Activated naive CD8-positive, alpha-beta T cell treated with anti-CD3 and anti-CD28 coated beads, Interleukin-2, amount 50 U/mL, for 24 hours (primary cell): Measurements from ENCODE around the gene MAST2.

Source experiments
- ATAC-seq: fragments of 150-1000 bp; cut with Tn5 transposase; one replicate; pipeline ENCODE4 v1.10.0; 2021
- DNase-seq: peaks from one replicate; pipeline ENCODE4 v3.0.0; 2021
- H3K27ac Mint-ChIP-seq: one replicate; pipeline ENCODE4 v1.8.0; 2021; ENCODE audit warnings: mild to moderate bottlenecking, mixed read lengths
- H3K27me3 Mint-ChIP-seq: one replicate; pipeline ENCODE4 v1.8.0; 2021; ENCODE audit warnings: mixed read lengths
- H3K36me3 Mint-ChIP-seq: one replicate; pipeline ENCODE4 v1.8.0; 2021; ENCODE audit warnings: low read depth, mixed read lengths
- H3K4me1 Mint-ChIP-seq: one replicate; pipeline ENCODE4 v1.8.0; 2021; ENCODE audit warnings: mixed read lengths
- H3K4me3 Mint-ChIP-seq: one replicate; pipeline ENCODE4 v1.8.0; 2021; ENCODE audit warnings: mild to moderate bottlenecking, moderate library complexity, mixed read lengths
- H3K9me3 Mint-ChIP-seq: one replicate; pipeline ENCODE4 v1.8.0; 2021; ENCODE audit warnings: mixed read lengths

The MAST2 gene

DNA sequence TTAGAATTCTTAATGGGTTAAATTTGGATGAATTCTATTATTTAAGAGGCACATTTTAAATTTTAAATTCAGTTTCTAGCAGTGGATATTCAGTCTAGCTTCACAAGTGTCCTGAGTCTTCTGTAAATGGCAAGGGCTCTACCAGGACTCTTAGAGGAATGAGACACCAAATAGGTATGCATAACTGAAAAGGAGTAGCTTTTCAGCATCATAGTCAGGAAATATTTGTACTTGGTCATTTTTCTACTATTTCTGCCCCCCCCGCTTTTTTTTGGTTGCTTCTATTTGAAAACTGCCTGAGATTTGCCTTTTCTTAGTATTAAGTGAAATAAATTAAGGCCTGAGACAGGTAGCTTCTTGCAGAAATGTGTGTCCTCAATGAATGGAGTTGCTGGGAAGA lies 80.2 kb downstream of the MAST2 start:
- no peak overlapping the region for H3K4me3 Mint-ChIP-seq
- no peak for ATAC-seq

DNA sequence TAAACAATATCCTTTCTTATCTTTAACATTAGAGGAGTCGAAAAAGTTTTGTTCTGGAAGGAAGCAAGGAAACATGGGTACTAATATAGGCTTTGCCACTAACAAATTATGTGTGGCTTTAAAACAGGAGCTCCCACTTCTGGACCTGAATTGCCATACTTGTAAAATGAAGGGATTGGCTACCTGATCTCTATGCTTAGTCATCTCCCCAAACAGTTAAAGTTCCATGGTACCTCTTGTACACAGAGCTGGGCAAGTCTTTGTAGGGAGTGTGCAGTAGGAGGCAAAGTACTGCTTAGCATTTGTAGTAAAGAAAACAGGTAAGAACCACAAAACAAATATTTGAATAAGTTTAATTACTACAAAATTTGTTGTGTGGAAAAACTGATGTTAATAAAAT lies 81.3 kb downstream of the MAST2 start:
- H3K9me3 Mint-ChIP-seq = no peaks in the 10 kb centered on the region
- H3K4me3 Mint-ChIP-seq = no peak overlapping the region
- peaks cover 2% of the 10 kb centered on the region for H3K36me3 Mint-ChIP-seq
- H3K27me3 Mint-ChIP-seq = no peaks in the 10 kb centered on the region
- ATAC-seq (no peak), DNase-seq (no peak)
- H3K4me1 Mint-ChIP-seq = peaks cover 20% of the 10 kb centered on the region
- no peak overlapping the region for H3K27ac Mint-ChIP-seq

More for the DNA sequence above, 80.2 kb downstream of the MAST2 start:
- Mint-ChIP-seq H3K27me3 (no peaks in the 10 kb centered on the region), H3K4me1 (peaks cover 20% of the 10 kb centered on the region), H3K27ac (no peak overlapping the region), H3K36me3 (peaks cover 2% of the 10 kb centered on the region), H3K9me3 (no peaks in the 10 kb centered on the region)
- no peak for DNase-seq

DNA sequence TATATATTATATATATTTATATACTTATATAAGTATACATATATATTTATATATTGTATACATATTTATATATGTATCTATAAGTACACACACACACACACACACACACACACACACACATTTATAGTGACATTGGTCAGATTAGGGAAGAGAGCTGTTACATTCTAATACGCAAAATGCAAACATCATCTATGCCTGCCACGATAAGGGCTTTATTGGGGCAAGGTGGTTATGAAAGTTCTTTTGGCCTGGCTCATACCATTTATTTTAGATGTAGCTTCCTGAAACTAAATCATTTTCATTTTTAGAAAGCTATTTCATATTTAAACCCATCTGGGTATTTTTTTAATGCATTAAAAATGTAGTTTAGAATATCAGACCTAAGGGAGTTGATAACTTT lies 82.8 kb downstream of the MAST2 start:
- H3K4me1 Mint-ChIP-seq = peaks cover 17% of the 10 kb centered on the region
- DNase-seq (no peak), ATAC-seq (no peak)
- H3K36me3 Mint-ChIP-seq = peaks cover 2% of the 10 kb centered on the region
- H3K27me3 Mint-ChIP-seq = no peaks in the 10 kb centered on the region
- no peak overlapping the region for H3K4me3 Mint-ChIP-seq
- no peak overlapping the region for H3K27ac Mint-ChIP-seq
- no peaks in the 10 kb centered on the region for H3K9me3 Mint-ChIP-seq

DNA sequence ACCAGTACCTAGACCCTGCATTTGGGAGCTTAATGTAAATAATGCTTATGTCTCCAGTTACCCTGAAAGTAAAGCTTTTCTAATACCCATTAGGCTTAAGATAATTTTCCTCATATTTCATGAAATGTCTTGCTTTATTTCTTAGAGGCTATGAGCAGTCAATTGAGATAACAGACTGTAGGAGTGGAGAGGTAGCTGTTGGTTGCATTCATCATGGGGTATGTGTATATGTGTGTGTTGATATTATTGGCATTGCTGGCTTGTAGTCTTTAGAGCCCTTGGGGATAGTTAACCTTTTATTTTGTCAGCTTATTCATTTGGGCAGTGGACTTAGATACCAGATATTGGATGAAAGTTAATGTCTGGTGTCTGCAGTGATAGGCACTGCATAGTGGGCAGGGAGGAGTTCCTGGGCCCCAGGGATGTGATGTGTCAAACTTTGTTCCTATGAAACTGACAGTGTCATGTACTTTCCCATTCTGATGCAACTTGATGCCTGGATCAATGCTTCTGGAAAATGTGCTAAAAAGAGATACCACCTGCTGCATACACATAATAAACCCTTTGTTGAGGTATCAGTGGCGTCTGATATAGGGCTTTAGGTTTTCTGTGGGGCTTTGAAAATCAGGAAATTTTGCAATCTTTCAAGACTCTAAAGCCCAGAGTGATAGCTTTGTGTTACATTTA lies 83.9 kb downstream of the MAST2 start:
- H3K9me3 Mint-ChIP-seq = no peaks in the 10 kb centered on the region
- peak overlapping the region; percentile 82 for H3K27ac Mint-ChIP-seq

DNA sequence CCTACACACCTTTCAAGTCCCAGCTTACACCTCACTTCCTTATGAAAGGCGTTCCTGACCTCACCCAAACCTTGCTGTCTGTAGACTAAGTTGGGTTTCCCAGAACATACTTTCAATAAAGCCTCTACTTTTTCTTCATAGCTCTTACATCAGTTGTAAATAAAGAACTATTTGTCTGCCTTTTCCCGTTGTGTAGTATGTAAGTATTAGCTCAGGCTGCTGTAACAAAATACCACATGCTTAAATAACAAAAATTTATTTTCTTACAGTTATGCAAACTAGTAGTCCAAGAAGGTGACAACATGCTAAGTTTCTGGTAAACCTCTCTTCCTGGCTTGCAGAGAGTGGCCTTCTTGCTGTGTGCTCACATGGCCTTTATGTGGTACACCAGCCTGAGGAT lies 86.7 kb downstream of the MAST2 start:
- no peaks in the 10 kb centered on the region for H3K27me3 Mint-ChIP-seq
- no peak overlapping the region for H3K27ac Mint-ChIP-seq
- DNase-seq (no peak), ATAC-seq (no peak)
- no peak overlapping the region for H3K4me3 Mint-ChIP-seq
- no peaks in the 10 kb centered on the region for H3K36me3 Mint-ChIP-seq
- peaks cover 17% of the 10 kb centered on the region for H3K4me1 Mint-ChIP-seq
- H3K9me3 Mint-ChIP-seq = no peaks in the 10 kb centered on the region

More for the DNA sequence above, 83.9 kb downstream of the MAST2 start:
- H3K27me3 Mint-ChIP-seq = no peaks in the 10 kb centered on the region
- peaks cover 2% of the 10 kb centered on the region for H3K36me3 Mint-ChIP-seq
- no peak overlapping the region for H3K4me3 Mint-ChIP-seq
- H3K4me1 Mint-ChIP-seq = peaks cover 17% of the 10 kb centered on the region
- ATAC-seq (peak; percentile 90), DNase-seq (peak; percentile 9)

DNA sequence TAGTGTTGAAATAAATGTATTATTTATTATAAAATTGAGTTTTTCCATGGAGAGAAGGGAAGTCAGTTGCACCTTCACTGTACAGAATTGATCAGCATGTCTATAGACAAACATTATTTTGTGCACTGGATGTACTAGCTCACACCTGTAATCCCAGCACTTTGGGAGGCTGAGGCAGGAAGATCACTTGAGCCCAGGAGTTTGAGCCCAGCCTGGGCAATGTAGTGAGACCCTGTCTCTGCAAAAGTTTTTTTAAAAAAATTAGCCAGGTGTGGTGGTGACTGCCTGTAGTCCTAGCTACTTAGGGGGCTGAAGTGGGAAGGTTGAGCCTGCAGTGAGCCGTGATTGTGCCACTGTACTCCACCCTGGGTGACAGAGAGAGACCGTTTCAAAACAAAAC lies 87.7 kb downstream of the MAST2 start:
- Mint-ChIP-seq H3K9me3 (no peaks in the 10 kb centered on the region), H3K27ac (no peak overlapping the region), H3K27me3 (no peaks in the 10 kb centered on the region), H3K36me3 (no peaks in the 10 kb centered on the region), H3K4me3 (no peak overlapping the region), H3K4me1 (peaks cover 17% of the 10 kb centered on the region)
- DNase-seq = no peak
- no peak for ATAC-seq

DNA sequence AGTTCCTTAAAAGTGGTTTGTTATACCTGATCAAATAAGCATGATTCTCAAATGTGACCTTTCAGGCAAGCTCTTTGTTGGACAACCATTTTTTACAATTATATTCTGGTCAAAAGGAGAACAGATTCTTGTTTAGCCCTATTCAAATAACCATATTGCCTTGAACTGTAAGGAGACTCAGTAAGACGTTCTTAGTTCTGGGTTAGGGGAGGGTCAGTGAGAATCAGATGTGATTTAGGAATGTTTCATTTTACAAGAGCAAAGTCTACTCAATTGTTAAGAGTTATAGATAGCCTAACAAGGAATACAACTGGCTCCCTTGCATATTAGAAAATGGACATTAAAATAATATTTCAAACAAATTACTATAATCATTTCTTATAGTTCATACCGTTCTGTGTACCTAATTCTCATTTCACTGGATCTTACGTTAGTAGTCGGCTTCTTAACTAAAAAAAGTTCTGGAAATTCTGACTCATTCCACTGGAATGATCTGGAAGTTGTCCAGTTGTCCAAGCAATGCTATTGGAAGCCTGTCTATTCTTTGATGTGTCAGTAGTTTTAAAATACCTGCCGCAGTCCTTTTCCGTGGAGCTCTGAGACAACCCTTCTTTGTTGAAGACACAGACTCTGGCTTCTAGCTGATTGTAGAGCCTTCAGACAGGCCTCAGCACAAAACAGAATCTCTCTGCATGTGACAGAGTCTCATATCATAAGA lies 88.8 kb downstream of the MAST2 start:
- H3K4me1 Mint-ChIP-seq = peaks cover 9% of the 10 kb centered on the region
- H3K36me3 Mint-ChIP-seq = no peaks in the 10 kb centered on the region
- DNase-seq = no peak
- H3K9me3 Mint-ChIP-seq = no peaks in the 10 kb centered on the region
- no peak for ATAC-seq
- H3K27ac Mint-ChIP-seq = no peak overlapping the region
- no peak overlapping the region for H3K4me3 Mint-ChIP-seq
- H3K27me3 Mint-ChIP-seq = no peaks in the 10 kb centered on the region

DNA sequence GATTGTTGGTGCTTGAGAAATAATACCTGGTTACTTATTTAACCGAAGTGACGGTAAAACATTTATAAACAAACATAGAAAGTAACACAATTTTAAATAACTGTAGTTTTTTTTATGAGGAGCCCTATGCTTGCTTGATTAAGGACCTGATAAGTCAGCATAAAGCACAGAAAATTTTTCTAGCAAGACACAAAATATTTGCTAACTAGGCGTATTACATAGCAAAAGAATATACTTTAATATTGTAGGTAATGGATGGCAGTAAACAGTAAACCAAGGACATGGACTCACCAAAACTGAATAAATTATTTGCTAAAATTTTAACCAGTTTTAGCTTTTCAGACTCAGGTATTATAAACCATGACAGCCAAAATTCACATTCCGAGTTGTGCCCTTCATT lies 90.9 kb downstream of the MAST2 start:
- DNase-seq = no peak
- H3K27ac Mint-ChIP-seq = no peak overlapping the region

DNA sequence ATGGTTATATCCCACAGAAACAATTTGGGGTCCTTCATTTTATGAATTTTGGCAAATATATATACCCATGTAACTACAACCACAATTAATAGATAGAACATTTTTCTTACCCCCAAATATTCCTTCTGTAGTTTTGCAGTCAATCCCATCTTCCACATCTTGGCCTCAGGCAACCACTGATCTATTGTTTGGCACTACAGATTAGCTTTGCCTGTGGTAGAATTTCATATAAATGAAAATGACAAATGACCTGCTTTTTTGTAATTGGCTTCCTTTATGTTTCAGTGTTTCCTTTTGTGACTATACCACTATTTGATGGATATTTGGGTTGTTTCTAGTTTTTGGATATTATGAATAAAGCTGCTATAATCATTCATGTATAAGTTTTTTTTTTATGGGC lies 91.5 kb downstream of the MAST2 start:
- H3K27ac Mint-ChIP-seq = no peak overlapping the region
- no peaks in the 10 kb centered on the region for H3K36me3 Mint-ChIP-seq
- no peaks in the 10 kb centered on the region for H3K4me1 Mint-ChIP-seq

More for the DNA sequence above, 90.9 kb downstream of the MAST2 start:
- Mint-ChIP-seq H3K4me1 (no peaks in the 10 kb centered on the region), H3K36me3 (no peaks in the 10 kb centered on the region), H3K9me3 (no peaks in the 10 kb centered on the region), H3K27me3 (no peaks in the 10 kb centered on the region), H3K4me3 (no peak overlapping the region)
- no peak for ATAC-seq

DNA sequence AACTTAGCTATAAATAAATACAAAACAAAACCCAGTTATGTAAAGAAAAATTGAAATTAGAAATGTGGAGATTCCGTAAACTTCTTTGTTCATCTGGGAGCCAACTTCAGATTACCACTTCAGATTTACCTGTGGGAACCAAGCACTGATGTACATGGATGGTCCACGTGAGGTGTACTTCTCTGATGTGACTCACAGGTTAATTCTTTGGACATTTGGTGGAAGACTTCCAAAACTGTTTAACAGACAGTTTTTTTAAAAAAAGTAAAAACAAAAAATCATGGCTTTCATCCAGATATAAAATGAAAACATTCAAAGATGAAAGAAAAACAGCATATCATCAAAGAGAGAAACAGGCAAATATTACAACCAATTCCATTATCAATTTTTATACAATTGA lies 92.0 kb downstream of the MAST2 start:
- Mint-ChIP-seq H3K9me3 (no peaks in the 10 kb centered on the region), H3K36me3 (no peaks in the 10 kb centered on the region), H3K4me1 (no peaks in the 10 kb centered on the region), H3K4me3 (no peak overlapping the region), H3K27ac (no peak overlapping the region), H3K27me3 (no peaks in the 10 kb centered on the region)
- ATAC-seq (no peak), DNase-seq (no peak)

More for the DNA sequence above, 91.5 kb downstream of the MAST2 start:
- ATAC-seq = no peak
- DNase-seq = no peak
- no peaks in the 10 kb centered on the region for H3K27me3 Mint-ChIP-seq
- H3K9me3 Mint-ChIP-seq = no peaks in the 10 kb centered on the region
- H3K4me3 Mint-ChIP-seq = no peak overlapping the region

DNA sequence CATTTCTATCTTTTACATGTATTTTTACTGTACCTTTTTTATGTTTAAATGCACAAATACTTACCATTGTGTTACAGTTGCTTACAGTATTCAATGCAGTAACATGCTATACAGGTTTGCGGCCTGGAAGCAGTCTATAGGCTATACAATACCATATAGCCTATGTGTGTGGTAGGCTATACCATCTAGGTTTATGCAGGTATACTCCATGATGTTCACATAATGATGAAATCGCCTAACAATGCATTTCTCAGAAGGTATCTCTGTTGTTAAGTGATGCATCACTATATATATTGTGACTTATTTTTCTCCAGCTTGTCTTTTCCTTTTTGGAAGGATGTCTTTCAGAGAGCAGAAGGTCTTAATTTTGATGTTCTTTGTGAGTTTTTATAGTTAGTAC lies 103.5 kb downstream of the MAST2 start:
- Mint-ChIP-seq H3K36me3 (no peaks in the 10 kb centered on the region), H3K4me3 (no peak overlapping the region), H3K27me3 (no peaks in the 10 kb centered on the region), H3K9me3 (peaks cover 2% of the 10 kb centered on the region), H3K27ac (no peak overlapping the region), H3K4me1 (no peaks in the 10 kb centered on the region)
- DNase-seq = no peak
- no peak for ATAC-seq

DNA sequence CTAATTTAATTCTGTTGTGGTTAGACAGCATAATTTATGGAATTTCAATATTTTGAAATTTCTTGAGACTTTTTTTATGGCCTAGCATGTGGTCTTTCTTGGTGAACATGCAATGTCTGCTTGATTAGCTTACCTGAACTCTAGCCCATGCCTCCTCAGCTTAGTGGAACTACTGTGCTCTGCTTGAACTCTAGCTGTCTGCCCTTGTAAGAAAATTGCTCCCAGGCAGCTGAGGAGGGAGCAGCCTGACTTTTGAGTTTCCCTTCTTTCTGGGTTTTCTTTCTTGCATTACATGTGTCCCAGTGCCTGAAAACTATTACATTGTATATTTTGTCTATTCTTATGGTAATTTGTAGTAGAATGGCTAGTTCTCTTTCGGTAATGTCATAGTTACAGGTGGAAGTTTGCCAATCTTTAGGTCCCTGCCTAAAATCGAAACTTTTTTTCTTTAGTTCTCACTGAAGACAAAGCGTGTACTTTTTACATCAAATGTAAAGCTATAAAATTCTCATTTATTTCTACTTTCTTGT lies 105.3 kb downstream of the MAST2 start:
- ATAC-seq = no peak
- H3K27me3 Mint-ChIP-seq = no peaks in the 10 kb centered on the region
- no peaks in the 10 kb centered on the region for H3K9me3 Mint-ChIP-seq
- no peaks in the 10 kb centered on the region for H3K36me3 Mint-ChIP-seq
- peaks cover 13% of the 10 kb centered on the region for H3K4me1 Mint-ChIP-seq
- H3K27ac Mint-ChIP-seq = no peak overlapping the region
- no peak for DNase-seq
- H3K4me3 Mint-ChIP-seq = no peak overlapping the region

DNA sequence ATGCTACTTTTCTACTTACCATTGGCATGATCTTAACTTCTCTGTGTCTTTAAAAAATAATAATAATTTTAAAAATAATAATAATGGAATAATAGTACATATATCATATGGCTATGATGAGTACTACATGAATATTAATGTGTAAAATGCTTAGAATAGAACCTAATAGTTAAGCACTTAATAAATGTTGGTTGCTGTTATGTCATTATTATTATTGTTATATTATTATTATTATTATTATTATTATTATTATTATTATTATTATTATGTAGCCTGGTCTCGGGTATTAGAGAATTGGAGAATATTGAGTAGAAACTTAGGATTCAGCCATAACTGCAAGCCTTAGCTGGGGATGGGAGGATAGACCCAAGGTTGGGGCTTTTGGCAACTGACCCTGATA lies 108.2 kb downstream of the MAST2 start:
- ATAC-seq (no peak), DNase-seq (no peak)
- H3K27ac Mint-ChIP-seq = no peak overlapping the region
- peaks cover 13% of the 10 kb centered on the region for H3K4me1 Mint-ChIP-seq
- H3K27me3 Mint-ChIP-seq = no peaks in the 10 kb centered on the region
- no peaks in the 10 kb centered on the region for H3K36me3 Mint-ChIP-seq
- no peak overlapping the region for H3K4me3 Mint-ChIP-seq
- no peaks in the 10 kb centered on the region for H3K9me3 Mint-ChIP-seq

DNA sequence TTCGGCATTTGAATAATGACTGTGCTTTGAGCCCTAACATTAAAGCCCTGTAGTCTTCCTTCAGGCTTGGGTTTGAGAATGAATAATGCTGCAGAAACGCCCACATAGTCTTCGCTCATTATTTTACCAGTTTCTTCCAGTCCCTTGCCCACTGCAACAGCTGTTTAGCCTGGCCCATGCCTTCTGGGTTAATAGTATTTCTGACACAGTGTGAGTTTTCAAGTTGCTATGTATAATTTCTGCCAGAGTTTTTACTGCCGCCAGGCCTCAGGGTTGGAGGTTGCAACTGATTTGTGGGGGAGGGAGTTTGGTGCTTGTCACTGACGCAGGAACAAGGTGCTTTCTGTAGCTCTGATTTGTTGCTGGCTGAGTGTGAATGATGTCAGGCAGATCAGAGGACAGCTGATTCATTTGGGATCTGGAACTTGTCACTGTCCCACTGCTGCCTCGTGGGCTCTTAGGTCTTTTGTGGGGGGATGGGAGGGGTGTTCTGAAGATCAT lies 109.8 kb downstream of the MAST2 start:
- DNase-seq (no peak), ATAC-seq (peak; percentile 78)
- H3K36me3 Mint-ChIP-seq = no peaks in the 10 kb centered on the region
- no peak overlapping the region for H3K27ac Mint-ChIP-seq
- no peaks in the 10 kb centered on the region for H3K27me3 Mint-ChIP-seq
- no peaks in the 10 kb centered on the region for H3K9me3 Mint-ChIP-seq
- H3K4me1 Mint-ChIP-seq = peaks cover 13% of the 10 kb centered on the region
- no peak overlapping the region for H3K4me3 Mint-ChIP-seq
